WTC11 (cell line): ENCODE measurements around the gene CCDC88B. TPM values are rescaled to one million over a fixed set of nuclear protein-coding genes. Genes with fewer than 3 reads are reported as not detected.
"Not testable (repeated sequence)": the region's sequence is repeated elsewhere in the genome, so short reads cannot be mapped to it uniquely, and the experiment has no call there.

Experiments used
- ATAC-seq: fragments of 200-7000 bp; cut with Tn5 transposase; 2 replicates; pipeline ENCODE4 v1.10.0; 2021; ENCODE audit warnings: mild to moderate bottlenecking, moderate library complexity
- CTCF ChIA-PET: fragments of 300-600 bp; sonication (Branson Sonifier 250); formaldehyde crosslinking; loops from one replicate; lab custom pipeline; 2021; ENCODE audit warnings: antibody characterized with exemption; lab: Charles Lee
- POLR2A ChIA-PET: fragments of 350-600 bp; sonication (Branson Sonifier 250); formaldehyde crosslinking; loops from one replicate; lab custom pipeline; 2021; ENCODE audit warnings: antibody characterized with exemption; lab: Charles Lee
- DNase-seq: peaks from one replicate; pipeline ENCODE4 v3.0.0; 2021; ENCODE audit warnings: low spot score
- H3K27ac Mint-ChIP-seq: 2 replicates; pipeline ENCODE4 v1.8.0; 2021; ENCODE audit warnings: mixed read lengths
- H3K27me3 Mint-ChIP-seq: 2 replicates; pipeline ENCODE4 v1.8.0; 2021; ENCODE audit warnings: low read depth, mild to moderate bottlenecking, moderate library complexity, mixed read lengths
- H3K36me3 Mint-ChIP-seq: 2 replicates; pipeline ENCODE4 v1.8.0; 2021; ENCODE audit warnings: mixed read lengths
- H3K4me1 Mint-ChIP-seq: 2 replicates; pipeline ENCODE4 v1.8.0; 2022; ENCODE audit warnings: mixed read lengths
- H3K4me3 Mint-ChIP-seq: 2 replicates; pipeline ENCODE4 v1.8.0; 2021; ENCODE audit warnings: mild to moderate bottlenecking, moderate library complexity, mixed read lengths
- H3K9me3 Mint-ChIP-seq: 2 replicates; pipeline ENCODE4 v1.8.0; 2021; ENCODE audit warnings: mixed read lengths
- ARID4B ChIP-seq: sonication (generic); formaldehyde crosslinking; IDR thresholded peaks from 2 replicates; pipeline ENCODE4 v1.8.0; 2023; ENCODE audit warnings: missing genetic modification reagents, mild to moderate bottlenecking, borderline replicate concordance
- CTCF ChIP-seq: fragments of 200-600 bp; IDR thresholded peaks from 2 replicates; pipeline ENCODE4 v1.8.0; 2022; ENCODE audit warnings: antibody characterized with exemption
- E2F1 ChIP-seq: sonication (generic); formaldehyde crosslinking; IDR thresholded peaks from 2 replicates; pipeline ENCODE4 v1.8.0; 2022; ENCODE audit warnings: mild to moderate bottlenecking, missing genetic modification reagents
- ELF4 ChIP-seq: sonication (generic); formaldehyde crosslinking; IDR thresholded peaks from 2 replicates; pipeline ENCODE4 v1.8.1; 2022; ENCODE audit warnings: low read depth, mild to moderate bottlenecking, moderate library complexity, missing genetic modification reagents
- EMX1 ChIP-seq: fragments of 250-450 bp; sonication (Bioruptor Pico); IDR thresholded peaks from 2 replicates; pipeline ENCODE4 v1.8.0; 2021; ENCODE audit warnings: mild to moderate bottlenecking
- ETV6 ChIP-seq: sonication (generic); formaldehyde crosslinking; IDR thresholded peaks from 2 replicates; pipeline ENCODE4 v1.8.1; 2022; ENCODE audit warnings: mild to moderate bottlenecking, missing genetic modification reagents
- FOXJ3 ChIP-seq: sonication (generic); formaldehyde crosslinking; IDR thresholded peaks from 2 replicates; pipeline ENCODE4 v1.9.0; 2021; ENCODE audit warnings: missing genetic modification reagents, mild to moderate bottlenecking, borderline replicate concordance
- FOXP1 ChIP-seq: sonication (generic); formaldehyde crosslinking; IDR thresholded peaks from 2 replicates; pipeline ENCODE4 v1.8.0; 2022; ENCODE audit warnings: missing genetic modification reagents, mild to moderate bottlenecking, moderate library complexity, borderline replicate concordance
- GTF2I ChIP-seq: fragments of 250-450 bp; sonication (Bioruptor Pico); conservative IDR thresholded peaks from 2 replicates; pipeline ENCODE4 v1.4.0; 2021; ENCODE audit warnings: mild to moderate bottlenecking
- JUN ChIP-seq: sonication (generic); formaldehyde crosslinking; IDR thresholded peaks from 2 replicates; pipeline ENCODE4 v1.8.0; 2023; ENCODE audit warnings: mild to moderate bottlenecking, missing genetic modification reagents
- NR3C1 ChIP-seq: sonication (generic); formaldehyde crosslinking; conservative IDR thresholded peaks from 2 replicates; pipeline ENCODE4 v1.8.1; 2023; ENCODE audit warnings: low read depth, mild to moderate bottlenecking, missing genetic modification reagents
- PRRX2 ChIP-seq: fragments of 250-450 bp; sonication (Bioruptor Pico); IDR thresholded peaks from 2 replicates; pipeline ENCODE4 v1.8.0; 2021; ENCODE audit warnings: mild to moderate bottlenecking
- RELA ChIP-seq: sonication (generic); formaldehyde crosslinking; IDR thresholded peaks from 2 replicates; pipeline ENCODE4 v1.8.1; 2022; ENCODE audit warnings: missing genetic modification reagents, mild to moderate bottlenecking, borderline replicate concordance
- TEAD1 ChIP-seq: sonication (generic); formaldehyde crosslinking; IDR thresholded peaks from 2 replicates; pipeline ENCODE4 v1.8.0; 2022; ENCODE audit warnings: mild to moderate bottlenecking, missing genetic modification reagents
- TP53 ChIP-seq: sonication (generic); formaldehyde crosslinking; IDR thresholded peaks from 2 replicates; pipeline ENCODE4 v1.8.1; 2023; ENCODE audit warnings: mild to moderate bottlenecking, missing genetic modification reagents
- ZNF317 ChIP-seq: sonication (generic); formaldehyde crosslinking; IDR thresholded peaks from 2 replicates; pipeline ENCODE4 v1.8.1; 2023; ENCODE audit warnings: low read depth, mild to moderate bottlenecking, moderate library complexity, missing genetic modification reagents, borderline replicate concordance
- ZNF416 ChIP-seq: fragments of 250-450 bp; sonication (Bioruptor Pico); IDR thresholded peaks from 2 replicates; pipeline ENCODE4 v1.9.0; 2021; ENCODE audit warnings: mild to moderate bottlenecking, inconsistent platforms
- ZNF671 ChIP-seq: fragments of 250-450 bp; sonication (Bioruptor Pico); IDR thresholded peaks from 2 replicates; pipeline ENCODE4 v1.8.0; 2021; ENCODE audit warnings: mild to moderate bottlenecking
- total RNA-seq: library from RNA; stranded (reverse); gene quantifications from 3 replicates; pipeline ENCODE4 v1.2.3, GENCODE V29; 2021

CCDC88B gene
- total RNA-seq, 1 experiment from 2014 or later = 17.0 TPM

- Mint-ChIP-seq H3K27ac (peak overlapping the region; percentile 99), H3K4me1 (peaks cover 17% of the 10 kb centered on the region)
- not testable (repeated sequence) for H3K27me3 Mint-ChIP-seq, ATAC-seq
- POLR2A ChIA-PET = interaction anchor here (1.8 to 3.0 kb wide), 4 partner anchors 15 to 131 kb away, joined by 6 to 16 read pairs (median 11); partner anchors contain the start of gene STIP1
- TF ChIP-seq PRRX2 (CRISPR knock-in tag) = 0 out of 2 replicates have a peak, but pooled peaks have one; percentile 54
- TF ChIP-seq, all 79 proteins: peak for 1; not testable (repeated sequence) for 78
- CTCF ChIA-PET = interaction anchor here (1.4 to 3.8 kb wide), 8 partner anchors 12 to 133 kb away, joined by 3 to 173 read pairs (median 36); partner anchors contain the start of genes CCDC88B, ESRRA and PLCB3
- H3K4me3 Mint-ChIP-seq = peak overlapping the region; percentile 90
- H3K36me3 Mint-ChIP-seq = peaks cover 22% of the 10 kb centered on the region
- DNase-seq, H3K9me3 Mint-ChIP-seq: not testable (repeated sequence)
These were observed 24.1 kb upstream of the CCDC88B start for GRCh38 chr11:64315667-64316526.

- no peak for TF ChIP-seq RELA (CRISPR knock-in tag)
- 0 out of 2 replicates have a peak, but pooled peaks have one; percentile 8 for TF ChIP-seq ZNF416 (CRISPR knock-in tag)
- TF ChIP-seq FOXP1 (CRISPR knock-in tag) = 0 out of 2 replicates have a peak, but pooled peaks have one; percentile 0
- TF ChIP-seq ZNF671 (CRISPR knock-in tag) = peak; percentile 37; the same call in 1 of the 2 replicates
- TF ChIP-seq EMX1 (CRISPR knock-in tag) = peak; percentile 66; the same call in 1 of the 2 replicates
- TF ChIP-seq GTF2I = no peak
These were observed 23.2 kb upstream of the CCDC88B start for GRCh38 chr11:64316672-64317324.

GRCh38 chr11:64317325-64317960, 22.6 kb upstream of the CCDC88B start, which contains the start of gene TRMT112:
Gene TRMT112, minus strand, starts transcription at chr11:64317559. Its CDS starts 33 bp downstream, at chr11:64317526.
- Mint-ChIP-seq H3K27me3 (no peaks in the 10 kb centered on the region), H3K4me3 (peak within 1 kb of the TSS; percentile 90), H3K27ac (peak within 1 kb of the TSS; percentile 99), H3K36me3 (peaks cover 27% of the 10 kb centered on the region), H3K4me1 (peaks cover 17% of the 10 kb centered on the region), H3K9me3 (no peaks in the 10 kb centered on the region)
- ATAC-seq (peak; percentile 68), DNase-seq (peak; percentile 91)
- ChIA-PET CTCF (interaction anchor here (0.7 to 3.8 kb wide), 38 partner anchors 10 to 339 kb away, joined by 3 to 173 read pairs (median 5); partner anchors contain the start of genes BAD, CATSPERZ, CCDC88B and ESRRA), POLR2A (interaction anchor here (0.5 to 3.0 kb wide), 17 partner anchors 13 to 657 kb away, joined by 3 to 25 read pairs (median 6); partner anchors contain the start of genes CATSPERZ, DNAJC4, ESRRA and FKBP2)
- TF ChIP-seq ELF4 (CRISPR knock-in tag) (no peak), NR3C1 (CRISPR knock-in tag) (no peak), GTF2I (no peak), E2F1 (CRISPR knock-in tag) (0 out of 2 replicates have a peak, but pooled peaks have one; percentile 64), FOXP1 (CRISPR knock-in tag) (peak; percentile 12; the same call in 1 of the 2 replicates), FOXJ3 (CRISPR knock-in tag) (no peak), ETV6 (CRISPR knock-in tag) (peak; percentile 72; the same call in 1 of the 2 replicates), ZNF317 (CRISPR knock-in tag) (no peak), TEAD1 (CRISPR knock-in tag) (peak; percentile 89), ARID4B (CRISPR knock-in tag) (peak; percentile 24; the same call in 1 of the 2 replicates), CTCF (no peak), JUN (CRISPR knock-in tag) (peak; percentile 13; the same call in 1 of the 2 replicates), TP53 (CRISPR knock-in tag) (no peak), ZNF671 (CRISPR knock-in tag) (no peak)

More at GRCh38 chr11:64316672-64317324, 23.2 kb upstream of the CCDC88B start:
- Mint-ChIP-seq H3K4me1 (peaks cover 17% of the 10 kb centered on the region), H3K36me3 (peaks cover 27% of the 10 kb centered on the region), H3K27ac (peak overlapping the region; percentile 99), H3K4me3 (peak overlapping the region; percentile 90), H3K27me3 (no peaks in the 10 kb centered on the region), H3K9me3 (no peaks in the 10 kb centered on the region)
- peak; percentile 15 for ATAC-seq
- CTCF ChIA-PET = interaction anchor here (0.8 to 3.8 kb wide), 24 partner anchors 10 to 336 kb away, joined by 3 to 173 read pairs (median 8); partner anchors contain the start of genes BAD, CATSPERZ, CCDC88B and ESRRA
- DNase-seq = peak; percentile 39
- POLR2A ChIA-PET = interaction anchor here (1.1 to 3.0 kb wide), 9 partner anchors 12 to 132 kb away, joined by 4 to 25 read pairs (median 8); partner anchors contain the start of genes ESRRA, FKBP2 and STIP1
